Skeletal muscle tissue (tissue), 4 donors: ENCODE measurements around the gene KLK13. TPM values are rescaled to one million over a fixed set of nuclear protein-coding genes. Genes with fewer than 3 reads are reported as not detected.

ENCODE experiments used
- H3K27ac ChIP-seq: one replicate; pipeline ENCODE4 v1.7.0; 2013; ENCODE audit warnings: mild to moderate bottlenecking, low read depth, low read length, inconsistent platforms
- H3K27me3 ChIP-seq, 3 donors: one replicate each; pipeline ENCODE4 v1.7.0; 2013; ENCODE audit warnings: low read length in 3 of 3; ENCODE audit not compliant: control insufficient read depth in 3 of 3, insufficient read depth in 3 of 3
- H3K36me3 ChIP-seq, 3 donors: one replicate each; pipeline ENCODE4 v1.7.0; 2013; ENCODE audit warnings: low read length in 3 of 3; ENCODE audit not compliant: control insufficient read depth in 3 of 3, insufficient read depth in 3 of 3
- H3K4me1 ChIP-seq, 3 donors: one replicate each; pipeline ENCODE4 v1.7.0; 2013; ENCODE audit warnings: low read length in 3 of 3, mild to moderate bottlenecking in 3 of 3; ENCODE audit not compliant: control insufficient read depth in 3 of 3, insufficient read depth in 3 of 3
- H3K4me3 ChIP-seq, 3 donors: one replicate each; pipeline ENCODE4 v1.7.0; 2013; ENCODE audit warnings: low read length in 3 of 3
- H3K9ac ChIP-seq, 3 donors: one replicate each; pipeline ENCODE4 v1.7.0; 2013; ENCODE audit warnings: low read length in 3 of 3, mild to moderate bottlenecking in 3 of 3, moderate library complexity in 2 of 3, low read depth in 1 of 3
- H3K9me3 ChIP-seq, 3 donors: one replicate each; pipeline ENCODE4 v1.7.0; 2013; ENCODE audit warnings: low read length in 3 of 3; ENCODE audit not compliant: control insufficient read depth in 3 of 3
- total RNA-seq: library from RNA; depleted of rRNA; stranded (reverse); fragments of >200 nt; gene quantifications from one replicate; pipeline ENCODE4 v1.2.3, GENCODE V29; 2014
- donor health status: Osteomylitis.

Gene KLK13
- total RNA-seq, 1 donor from 2014 or later = not detected

GRCh38 chr19:51025809-51026553 is 38.9 kb downstream of the KLK13 start:
- Histone ChIP-seq H3K36me3 (no peaks in the 10 kb centered on the region), H3K4me3 (no peak overlapping the region), H3K9me3 (peaks cover 0 to 3% (median 0%) of the 10 kb centered on the region in 3 donors), H3K4me1 (no peaks in the 10 kb centered on the region), H3K9ac (no peak overlapping the region), H3K27ac (no peak overlapping the region), H3K27me3 (peaks cover 10 to 41% (median 19%) of the 10 kb centered on the region in 3 donors)

- no peaks in the 10 kb centered on the region for H3K4me1 ChIP-seq
- peaks cover 0 to 3% (median 0%) of the 10 kb centered on the region in 3 donors for H3K9me3 ChIP-seq
- H3K27ac ChIP-seq = no peak overlapping the region
- no peak overlapping the region for H3K4me3 ChIP-seq
- H3K9ac ChIP-seq = no peak overlapping the region
- no peaks in the 10 kb centered on the region for H3K36me3 ChIP-seq
- H3K27me3 ChIP-seq = peaks cover 10 to 38% (median 19%) of the 10 kb centered on the region in 3 donors
Observed at GRCh38 chr19:51025401-51025800, 39.5 kb downstream of the KLK13 start.

- Histone ChIP-seq H3K9ac (no peak overlapping the region), H3K4me1 (no peaks in the 10 kb centered on the region), H3K4me3 (no peak overlapping the region), H3K27ac (no peak overlapping the region), H3K27me3 (peaks cover 15 to 40% (median 22%) of the 10 kb centered on the region in 3 donors), H3K36me3 (no peaks in the 10 kb centered on the region), H3K9me3 (peaks cover 0 to 3% (median 0%) of the 10 kb centered on the region in 3 donors)
Observed at GRCh38 chr19:51024924-51025323, 40.0 kb downstream of the KLK13 start.

GRCh38 chr19:51023946-51024345 is 40.9 kb downstream of the KLK13 start:
- Histone ChIP-seq H3K9me3 (peaks cover 0 to 3% (median 0%) of the 10 kb centered on the region in 3 donors), H3K4me3 (no peak overlapping the region), H3K9ac (no peak overlapping the region), H3K27me3 (peaks cover 21 to 47% (median 30%) of the 10 kb centered on the region in 3 donors), H3K36me3 (no peaks in the 10 kb centered on the region), H3K4me1 (no peaks in the 10 kb centered on the region), H3K27ac (no peak overlapping the region)

- Histone ChIP-seq H3K9ac (no peak overlapping the region), H3K27ac (no peak overlapping the region), H3K9me3 (peaks cover 0 to 3% (median 0%) of the 10 kb centered on the region in 3 donors), H3K4me1 (no peaks in the 10 kb centered on the region), H3K4me3 (no peak overlapping the region), H3K27me3 (peaks cover 24 to 49% (median 27%) of the 10 kb centered on the region in 3 donors), H3K36me3 (no peaks in the 10 kb centered on the region)
Observed at GRCh38 chr19:51022526-51022925, 42.4 kb downstream of the KLK13 start.

- no peak overlapping the region for H3K9ac ChIP-seq
- no peak overlapping the region for H3K27ac ChIP-seq
- peaks cover 30 to 55% (median 30%) of the 10 kb centered on the region in 3 donors for H3K27me3 ChIP-seq
- no peaks in the 10 kb centered on the region for H3K36me3 ChIP-seq
- H3K4me1 ChIP-seq = no peaks in the 10 kb centered on the region
- H3K4me3 ChIP-seq = no peak overlapping the region
- peaks cover 0 to 3% (median 0%) of the 10 kb centered on the region in 3 donors for H3K9me3 ChIP-seq
Observed at GRCh38 chr19:51020988-51021651, 43.8 kb downstream of the KLK13 start.

GRCh38 chr19:51019544-51019925 is 45.4 kb downstream of the KLK13 start, which contains the start of gene KLK10:
Gene KLK10 (minus strand): TSS chr19:51019709. CDS start chr19:51019130, 579 bp downstream.
- Histone ChIP-seq H3K4me3 (no peak within 1 kb of the TSS), H3K4me1 (no peaks in the 10 kb centered on the region), H3K27ac (no peak within 1 kb of the TSS), H3K36me3 (no peaks in the 10 kb centered on the region), H3K27me3 (peaks cover 33 to 64% (median 44%) of the 10 kb centered on the region in 3 donors), H3K9me3 (peaks cover 0 to 3% (median 0%) of the 10 kb centered on the region in 3 donors), H3K9ac (no peak within 1 kb of the TSS)

GRCh38 chr19:51018745-51019543 is 45.9 kb downstream of the KLK13 start:
- no peaks in the 10 kb centered on the region for H3K4me1 ChIP-seq
- H3K27me3 ChIP-seq = peaks cover 34 to 64% (median 48%) of the 10 kb centered on the region in 3 donors
- no peak overlapping the region for H3K4me3 ChIP-seq
- H3K36me3 ChIP-seq = no peaks in the 10 kb centered on the region
- H3K27ac ChIP-seq = no peak overlapping the region
- H3K9me3 ChIP-seq = peaks cover 0 to 2% (median 0%) of the 10 kb centered on the region in 3 donors
- H3K9ac ChIP-seq = no peak overlapping the region

GRCh38 chr19:51016798-51017683 is 47.9 kb downstream of the KLK13 start:
- peaks cover 29 to 52% (median 48%) of the 10 kb centered on the region in 3 donors for H3K27me3 ChIP-seq

More at GRCh38 chr19:51016798-51017683, 47.9 kb downstream of the KLK13 start:
- no peaks in the 10 kb centered on the region for H3K36me3 ChIP-seq
- H3K9me3 ChIP-seq = no peaks in the 10 kb centered on the region
- no peak overlapping the region for H3K4me3 ChIP-seq
- H3K9ac ChIP-seq = no peak overlapping the region
- no peak overlapping the region for H3K27ac ChIP-seq
- H3K4me1 ChIP-seq = no peaks in the 10 kb centered on the region
